IMR-90 (cell line): ENCODE measurements around the gene IL1RAP. TPM values are rescaled to one million over a fixed set of nuclear protein-coding genes. Genes with fewer than 3 reads are reported as not detected.

Experiments used
- ATAC-seq: fragments of 200-7000 bp; cut with Tn5 transposase; 2 replicates; pipeline ENCODE4 v1.9.1; 2020; ENCODE audit warnings: low read depth, mild to moderate bottlenecking, moderate library complexity
- BruUV-seq: library from RNA; stranded (reverse); fragments of 400-500 nt; replicated peaks from 2 replicates; lab custom pipeline; 2021; lab: Mats Ljungman, UMichigan
- CTCF ChIA-PET: fragments of 300-600 bp; formaldehyde crosslinking; extraction: SDS; loops from one replicate; lab custom pipeline; 2021; ENCODE audit warnings: antibody characterized with exemption; lab: Yijun Ruan, JAX
- POLR2A ChIA-PET: fragments of 300-600 bp; sonication (Branson Sonifier 250); formaldehyde crosslinking; loops from one replicate; lab custom pipeline; 2022; ENCODE audit warnings: antibody characterized with exemption; ENCODE audit not compliant: unreplicated experiment; lab: Charles Lee
- DNase-seq: peaks from one replicate; pipeline ENCODE4 v3.0.0; 2013
- H2AFZ ChIP-seq: replicated peaks from 2 replicates; pipeline ENCODE3; 2013; ENCODE audit warnings: low read length, mild to moderate bottlenecking; ENCODE audit not compliant: poor library complexity
- H2AK5ac ChIP-seq: 2 replicates; pipeline ENCODE4 v1.6.1; 2013; ENCODE audit warnings: low read depth, low read length, inconsistent platforms
- H2AK9ac ChIP-seq: replicated peaks from 2 replicates; pipeline ENCODE3; 2013; ENCODE audit warnings: mild to moderate bottlenecking, low read depth, low read length, moderate library complexity; ENCODE audit not compliant: poor library complexity
- H2BK120ac ChIP-seq: 2 replicates; pipeline ENCODE4 v1.6.1; 2013; ENCODE audit warnings: low read depth, low read length, inconsistent platforms
- H2BK15ac ChIP-seq: 3 replicates; pipeline ENCODE4 v1.6.1; 2013; ENCODE audit warnings: low read depth, low read length, inconsistent platforms
- H2BK20ac ChIP-seq: 2 replicates; pipeline ENCODE4 v1.6.1; 2013; ENCODE audit warnings: low read depth, mild to moderate bottlenecking, inconsistent platforms, low read length, moderate library complexity
- H2BK5ac ChIP-seq: 2 replicates; pipeline ENCODE4 v1.6.1; 2013; ENCODE audit warnings: mild to moderate bottlenecking, low read depth, low read length, inconsistent platforms; ENCODE audit not compliant: poor library complexity, severe bottlenecking
- H3K14ac ChIP-seq: replicated peaks from 2 replicates; pipeline ENCODE4 v1.6.1; 2013; ENCODE audit warnings: low read depth, low read length, inconsistent platforms
- H3K18ac ChIP-seq: 2 replicates; pipeline ENCODE4 v1.6.1; 2013; ENCODE audit warnings: low read depth, low read length, control low read depth
- H3K23ac ChIP-seq: 2 replicates; pipeline ENCODE4 v1.6.1; 2013; ENCODE audit warnings: low read depth, low read length, inconsistent platforms
- H3K27ac ChIP-seq: 2 replicates; pipeline ENCODE4 v1.5.1; 2013; ENCODE audit warnings: mild to moderate bottlenecking, control low read depth, low read length; ENCODE audit not compliant: insufficient read depth
- H3K27me3 ChIP-seq: 2 replicates; pipeline ENCODE4 v1.6.1; 2013; ENCODE audit warnings: low read length; ENCODE audit not compliant: control insufficient read depth, insufficient read depth
- H3K36me3 ChIP-seq: 2 replicates; pipeline ENCODE4 v1.6.1; 2013; ENCODE audit warnings: low read length, mixed read lengths; ENCODE audit not compliant: control insufficient read depth, insufficient read depth
- H3K4ac ChIP-seq: 2 replicates; pipeline ENCODE4 v1.6.1; 2013; ENCODE audit warnings: low read depth, low read length, inconsistent platforms
- H3K4me1 ChIP-seq: 2 replicates; pipeline ENCODE4 v1.6.1; 2013; ENCODE audit warnings: low read length, mixed read lengths; ENCODE audit not compliant: control insufficient read depth, insufficient read depth
- H3K4me2 ChIP-seq: 2 replicates; pipeline ENCODE4 v1.6.1; 2013; ENCODE audit warnings: low read depth, mild to moderate bottlenecking, control low read depth, low read length, moderate library complexity
- H3K4me3 ChIP-seq: 2 replicates; pipeline ENCODE4 v1.5.1; 2013; ENCODE audit warnings: low read depth, mild to moderate bottlenecking, control low read depth, low read length, moderate library complexity; ENCODE audit not compliant: insufficient read depth
- H3K56ac ChIP-seq: 2 replicates; pipeline ENCODE4 v1.6.1; 2013; ENCODE audit warnings: low read length, inconsistent platforms; ENCODE audit not compliant: insufficient read depth; ENCODE audit errors: extremely low read depth
- H3K79me1 ChIP-seq, 2 experiments: 2 replicates each; pipeline ENCODE4 v1.6.1; 2013; ENCODE audit warnings: low read length in 2 of 2, inconsistent platforms in 1 of 2, low read depth in 1 of 2
- H3K9ac ChIP-seq: 2 replicates; pipeline ENCODE4 v1.6.1; 2013; ENCODE audit warnings: low read depth, low read length, control low read depth
- H3K9me1 ChIP-seq: 2 replicates; pipeline ENCODE4 v1.6.1; 2013; ENCODE audit warnings: low read length, inconsistent platforms; ENCODE audit not compliant: insufficient read depth
- H3K9me3 ChIP-seq: 2 replicates; pipeline ENCODE4 v1.6.1; 2013; ENCODE audit warnings: low read length; ENCODE audit not compliant: control insufficient read depth, insufficient read depth
- H4K20me1 ChIP-seq: 2 replicates; pipeline ENCODE4 v1.6.1; 2013; ENCODE audit warnings: low read length, inconsistent platforms; ENCODE audit not compliant: insufficient read depth
- H4K5ac ChIP-seq: 2 replicates; pipeline ENCODE4 v1.6.1; 2013; ENCODE audit warnings: mild to moderate bottlenecking, low read depth, low read length, control low read depth
- H4K8ac ChIP-seq, 2 experiments: 2 replicates each; pipeline ENCODE4 v1.6.1; 2013; ENCODE audit warnings: low read depth in 2 of 2, low read length in 2 of 2, control low read depth in 1 of 2, inconsistent platforms in 1 of 2
- H4K91ac ChIP-seq: 2 replicates; pipeline ENCODE4 v1.6.1; 2013; ENCODE audit warnings: low read depth, low read length, inconsistent platforms; ENCODE audit not compliant: insufficient read depth
- CEBPB ChIP-seq: IDR thresholded peaks from 2 replicates; pipeline ENCODE4 v1.6.1; 2012; ENCODE audit warnings: low read depth, low read length, improper control_type of control experiment
- FOS ChIP-seq: fragments of 150-350 bp; IDR thresholded peaks from 2 replicates; pipeline ENCODE4 v1.6.1; 2016; ENCODE audit warnings: low read depth, low read length
- MXI1 ChIP-seq: IDR thresholded peaks from 2 replicates; pipeline ENCODE4 v1.6.1; 2012; ENCODE audit warnings: low read depth, mild to moderate bottlenecking, low read length, moderate library complexity, borderline replicate concordance
- NFE2L2 ChIP-seq: fragments of 150-350 bp; IDR thresholded peaks from 2 replicates; pipeline ENCODE4 v1.6.1; 2016; ENCODE audit warnings: low read depth, mild to moderate bottlenecking, low read length
- POLR2A ChIP-seq: IDR thresholded peaks from 2 replicates; pipeline ENCODE4 v1.6.1; 2012; ENCODE audit warnings: mild to moderate bottlenecking, low read depth, low read length
- RAD21 ChIP-seq: IDR thresholded peaks from 2 replicates; pipeline ENCODE4 v1.6.1; 2012; ENCODE audit warnings: low read length, improper control_type of control experiment
- RCOR1 ChIP-seq: IDR thresholded peaks from 2 replicates; pipeline ENCODE4 v1.6.1; 2012; ENCODE audit warnings: mild to moderate bottlenecking, low read length, improper control_type of control experiment; ENCODE audit not compliant: insufficient replicate concordance
- WGBS, 2 experiments: methylation state at CpG; one replicate each; pipeline versions ENCODE4 v1.1.5 to v1.1.7; 2013; ENCODE audit warnings: missing lambda C conversion rate in 2 of 2; ENCODE audit not compliant: insufficient read length in 1 of 2; ENCODE audit errors: extremely low coverage in 2 of 2; 5-methylcytosine and 5-hydroxymethylcytosine counted together
- dilution Hi-C: fragments of 300-500 bp; cut with HindIII; formaldehyde crosslinking; loops from one replicate; pipeline ENCODE4 v1.14.3; 2018; ENCODE audit warnings: low sequenced_read_pairs; ENCODE audit not compliant: unreplicated experiment
- in situ Hi-C: fragments of 300-500 bp; cut with MboI; formaldehyde crosslinking; loops from 3 replicates; pipeline ENCODE4 v1.14.3; 2019; ENCODE audit warnings: low sequenced_read_pairs, inconsistent platforms, mixed read lengths
- intact Hi-C: fragments of 100-400 bp; cut with micrococcal nuclease; formaldehyde crosslinking; loops from 2 replicates; pipeline ENCODE4 v1.10.0; 2022
- polyA plus RNA-seq, 3 experiments: library from polyadenylated mRNA; depleted of rRNA; stranded (reverse); fragments of >200 nt; gene quantifications; 2 replicates each; pipeline ENCODE4 v1.2.3, GENCODE V29; 2012; ENCODE audit warnings: low replicate concordance in 1 of 3
- total RNA-seq: library from RNA; depleted of rRNA; stranded (reverse); fragments of >200 nt; gene quantifications from 2 replicates; pipeline ENCODE4 v1.2.3, GENCODE V29; 2012
- TF ChIP-seq, protein P1 (sequence below): fragments of 150-350 bp; IDR thresholded peaks from 2 replicates; pipeline ENCODE4 v1.6.1; 2016; ENCODE audit warnings: low read depth, mild to moderate bottlenecking, low read length, moderate library complexity, borderline replicate concordance
- TF ChIP-seq, protein P2 (sequence below): fragments of 150-350 bp; IDR thresholded peaks from 2 replicates; pipeline ENCODE4 v1.6.1; 2017; ENCODE audit warnings: mild to moderate bottlenecking, antibody characterized with exemption, low read length, low read depth
- TF ChIP-seq, protein P3 (sequence below): conservative IDR thresholded peaks from 2 replicates; pipeline ENCODE4 v1.5.1; 2012; ENCODE audit warnings: mild to moderate bottlenecking, low read depth, low read length, improper control_type of control experiment

IL1RAP gene
- total and polyA plus RNA-seq, 2 of the 4 experiments (the other 2 are of a cell fraction), result 8.3 to 11.3 TPM

GRCh38 chr3:190616637-190617036 is 102.8 kb downstream of the IL1RAP start (continued):
- TF ChIP-seq FOS (no peak), CEBPB (no peak), POLR2A (no peak), NFE2L2 (no peak)

- Histone ChIP-seq H2BK15ac (no peak overlapping the region), H4K91ac (no peak overlapping the region), H3K36me3 (no peaks in the 10 kb centered on the region), H3K79me1 (no peaks in the 10 kb centered on the region), H2BK20ac (no peak overlapping the region), H3K4ac (no peak overlapping the region), H2BK5ac (no peak overlapping the region), H3K9me1 (no peaks in the 10 kb centered on the region), H2BK120ac (no peak overlapping the region), H3K9ac (no peak overlapping the region), H4K5ac (no peak overlapping the region), H2AFZ (no peak overlapping the region), H2AK5ac (no peak overlapping the region), H3K4me1 (peaks cover 4% of the 10 kb centered on the region; the same call in 1 of the 2 replicates), H3K18ac (no peak overlapping the region), H3K27ac (no peak overlapping the region), H3K4me3 (no peak overlapping the region), H3K56ac (no peak overlapping the region), H3K9me3 (no peaks in the 10 kb centered on the region), H3K23ac (no peak overlapping the region), H4K20me1 (no peaks in the 10 kb centered on the region), H3K4me2 (no peak overlapping the region), H4K8ac (no peak overlapping the region), H3K14ac (no peak overlapping the region; the same call in 1 of the 2 replicates), H3K27me3 (no peaks in the 10 kb centered on the region), H2AK9ac (no peak overlapping the region)
- ATAC-seq, result no peak
- no CpG with 5 or more reads among the region's 3 CpGs for WGBS, 2 experiments
- dilution Hi-C loops, result no loop called here
- POLR2A ChIA-PET, result no interaction called here
- CTCF ChIA-PET, result no interaction called here
- intact Hi-C loops, result no loop called here
- in situ Hi-C loops, result no loop called here
- DNase-seq, result no peak
- TF ChIP-seq, protein P1, sequence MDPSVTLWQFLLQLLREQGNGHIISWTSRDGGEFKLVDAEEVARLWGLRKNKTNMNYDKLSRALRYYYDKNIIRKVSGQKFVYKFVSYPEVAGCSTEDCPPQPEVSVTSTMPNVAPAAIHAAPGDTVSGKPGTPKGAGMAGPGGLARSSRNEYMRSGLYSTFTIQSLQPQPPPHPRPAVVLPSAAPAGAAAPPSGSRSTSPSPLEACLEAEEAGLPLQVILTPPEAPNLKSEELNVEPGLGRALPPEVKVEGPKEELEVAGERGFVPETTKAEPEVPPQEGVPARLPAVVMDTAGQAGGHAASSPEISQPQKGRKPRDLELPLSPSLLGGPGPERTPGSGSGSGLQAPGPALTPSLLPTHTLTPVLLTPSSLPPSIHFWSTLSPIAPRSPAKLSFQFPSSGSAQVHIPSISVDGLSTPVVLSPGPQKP, result no peak
- TF ChIP-seq POLR2A (no peak), MXI1 (no peak), RAD21 (no peak), RCOR1 (no peak)
- TF ChIP-seq, protein P2, sequence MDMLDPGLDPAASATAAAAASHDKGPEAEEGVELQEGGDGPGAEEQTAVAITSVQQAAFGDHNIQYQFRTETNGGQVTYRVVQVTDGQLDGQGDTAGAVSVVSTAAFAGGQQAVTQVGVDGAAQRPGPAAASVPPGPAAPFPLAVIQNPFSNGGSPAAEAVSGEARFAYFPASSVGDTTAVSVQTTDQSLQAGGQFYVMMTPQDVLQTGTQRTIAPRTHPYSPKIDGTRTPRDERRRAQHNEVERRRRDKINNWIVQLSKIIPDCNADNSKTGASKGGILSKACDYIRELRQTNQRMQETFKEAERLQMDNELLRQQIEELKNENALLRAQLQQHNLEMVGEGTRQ, result no peak
- TF ChIP-seq, protein P3, sequence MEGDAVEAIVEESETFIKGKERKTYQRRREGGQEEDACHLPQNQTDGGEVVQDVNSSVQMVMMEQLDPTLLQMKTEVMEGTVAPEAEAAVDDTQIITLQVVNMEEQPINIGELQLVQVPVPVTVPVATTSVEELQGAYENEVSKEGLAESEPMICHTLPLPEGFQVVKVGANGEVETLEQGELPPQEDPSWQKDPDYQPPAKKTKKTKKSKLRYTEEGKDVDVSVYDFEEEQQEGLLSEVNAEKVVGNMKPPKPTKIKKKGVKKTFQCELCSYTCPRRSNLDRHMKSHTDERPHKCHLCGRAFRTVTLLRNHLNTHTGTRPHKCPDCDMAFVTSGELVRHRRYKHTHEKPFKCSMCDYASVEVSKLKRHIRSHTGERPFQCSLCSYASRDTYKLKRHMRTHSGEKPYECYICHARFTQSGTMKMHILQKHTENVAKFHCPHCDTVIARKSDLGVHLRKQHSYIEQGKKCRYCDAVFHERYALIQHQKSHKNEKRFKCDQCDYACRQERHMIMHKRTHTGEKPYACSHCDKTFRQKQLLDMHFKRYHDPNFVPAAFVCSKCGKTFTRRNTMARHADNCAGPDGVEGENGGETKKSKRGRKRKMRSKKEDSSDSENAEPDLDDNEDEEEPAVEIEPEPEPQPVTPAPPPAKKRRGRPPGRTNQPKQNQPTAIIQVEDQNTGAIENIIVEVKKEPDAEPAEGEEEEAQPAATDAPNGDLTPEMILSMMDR, result no peak
- no TSS peak for BruUV-seq
These were observed 103.3 kb downstream of the IL1RAP start for GRCh38 chr3:190617185-190617584.
